Spleen (tissue), 11 donors: ENCODE results near the gene CDADC1. TPM values are rescaled to one million over a fixed set of nuclear protein-coding genes. Genes with fewer than 3 reads are reported as not detected.

Source experiments
- DNase-seq: peaks from one replicate; pipeline ENCODE4 v3.0.0-alpha.2; 2020
- H3K27ac ChIP-seq, 8 donors: fragments of 200-600 bp; sonication (generic) in 7 of 8; 1 replicate in 4 of 8; 2 replicates in 4 of 8; pipeline versions ENCODE4 v1.5.0 to v1.8.0; 2016 to 2021; ENCODE audit warnings: inconsistent platforms in 4 of 8, mild to moderate bottlenecking in 4 of 8, moderate library complexity in 1 of 8
- H3K27me3 ChIP-seq, 7 donors: fragments of 200-600 bp; sonication (generic) in 6 of 7; replicated peaks in 1 of 7; 1 replicate in 4 of 7; 2 replicates in 3 of 7; pipeline versions ENCODE4 v1.5.0 to v1.8.0; 2016 to 2021; ENCODE audit warnings: inconsistent platforms in 3 of 7, mild to moderate bottlenecking in 1 of 7
- H3K36me3 ChIP-seq, 6 donors: fragments of 200-600 bp; sonication (generic) in 5 of 6; 1 replicate in 4 of 6; 2 replicates in 2 of 6; pipeline versions ENCODE4 v1.5.0 to v1.8.0; 2016 to 2021; ENCODE audit warnings: inconsistent platforms in 2 of 6
- H3K4me1 ChIP-seq, 6 donors: fragments of 200-600 bp; sonication (generic) in 5 of 6; 1 replicate in 3 of 6; 2 replicates in 3 of 6; pipeline versions ENCODE4 v1.5.0 to v1.8.0; 2016 to 2021; ENCODE audit warnings: inconsistent platforms in 3 of 6
- H3K4me3 ChIP-seq, 8 donors: fragments of 200-600 bp; sonication (generic) in 7 of 8; 1 replicate in 4 of 8; 2 replicates in 4 of 8; pipeline versions ENCODE4 v1.5.0 to v1.8.0; 2016 to 2021; ENCODE audit warnings: inconsistent platforms in 4 of 8, mild to moderate bottlenecking in 4 of 8, moderate library complexity in 2 of 8
- H3K9me3 ChIP-seq, 8 donors: fragments of 200-600 bp; sonication (generic) in 7 of 8; 1 replicate in 4 of 8; 2 replicates in 4 of 8; pipeline versions ENCODE4 v1.5.0 to v1.8.0; 2016 to 2021; ENCODE audit warnings: inconsistent platforms in 4 of 8
- CTCF ChIP-seq, 11 experiments: fragments of 200-600 bp in 7 of 11; fragments of 450-650 bp in 4 of 11; sonication (generic) in 4 of 11; IDR thresholded peaks in 8 of 11; conservative IDR thresholded peaks in 3 of 11; 1 replicate in 7 of 11; 2 replicates in 4 of 11; pipeline versions ENCODE4 v1.4.0 to v1.8.0; 2016 to 2021; ENCODE audit warnings: antibody characterized with exemption in 11 of 11, inconsistent platforms in 4 of 11, mild to moderate bottlenecking in 1 of 11
- POLR2A ChIP-seq, 3 donors: fragments of 450-650 bp; IDR thresholded peaks; one replicate each; pipeline ENCODE4 v1.5.1; 2017; ENCODE audit warnings: antibody characterized with exemption in 3 of 3, mild to moderate bottlenecking in 1 of 3
- POLR2AphosphoS5 ChIP-seq, 3 donors: sonication (generic); formaldehyde crosslinking; IDR thresholded peaks; one replicate each; pipeline ENCODE4 v1.5.1; 2017; ENCODE audit warnings: antibody characterized with exemption in 3 of 3
- WGBS, 5 donors: extraction: QIAGEN DNeasy Blood & Tissue Kit in 3 of 5; methylation state at CpG; one replicate each; pipeline versions ENCODE4 v1.1.5 to v1.1.7; 2013 to 2018; 5-methylcytosine and 5-hydroxymethylcytosine counted together
- intact Hi-C: fragments of 100-400 bp; cut with DNase I; formaldehyde crosslinking; loops from one replicate; pipeline ENCODE4 v1.15.0; 2023; ENCODE audit warnings: low total_unique reads
- polyA plus RNA-seq, 3 donors: library from polyadenylated mRNA; stranded (reverse); fragments of 200-250 nt; gene quantifications; one replicate each; pipeline ENCODE4 v1.2.1, GENCODE V29; 2013
- total RNA-seq, 7 donors: library from RNA; depleted of rRNA in 3 of 7; stranded (reverse); fragments of >200 nt in 3 of 7; fragmentation: NEBNext Ultra II Directional in 4 of 7; extraction: Animal tissue kit (Norgen Biotek cat#: 25700) in 4 of 7; gene quantifications; one replicate each; pipeline versions ENCODE4 v1.1.0 to v1.2.1, GENCODE V29; 2016 to 2021
- donor health status: healthy with polysubstance abuse.
- donor health status: DM: no; HTN: no; CAD: no; lungs with moderate emphysema.
- donor health status: DM: no; HTN: no; CAD: no.
- donor health status: Bipolar disorder and iron deficiency.
- donor health status: healthy.
- donor health status: DM: no; HTN: no; CAD: no.
- donor health status: DM: yes; HTN: yes; CAD: no.

Gene CDADC1
- total and polyA plus RNA-seq, 10 donors: 3.3 to 15.5 (median 10.8) TPM

DNA sequence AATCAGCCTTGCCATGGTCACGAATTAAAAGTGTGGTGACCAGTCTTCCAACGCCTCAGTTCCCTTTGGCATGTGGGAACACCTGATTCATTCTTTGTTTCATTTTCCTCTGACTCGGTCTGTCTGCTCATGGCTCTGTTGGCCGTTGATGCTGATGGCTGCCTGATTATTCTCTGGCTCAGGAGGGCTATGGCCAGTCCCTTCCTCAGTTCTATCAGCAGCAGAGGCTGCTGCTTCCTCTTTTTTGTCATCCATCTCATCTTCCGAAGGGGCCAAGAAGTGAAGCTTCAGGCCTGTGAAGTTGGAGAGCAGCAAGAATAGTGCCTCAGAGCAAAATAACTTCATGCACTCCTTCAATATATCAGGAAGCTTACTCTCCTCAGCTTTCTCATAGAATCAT, 37.1 kb upstream of the CDADC1 start:
- H3K27me3 ChIP-seq: no peaks in the 10 kb centered on the region
- 85 to 95% (median 92%) methylated on average over 5 of the region's 5 CpGs for WGBS, 5 donors
- intact Hi-C loops: no loop called here
- peaks cover 0 to 48% (median 23%) of the 10 kb centered on the region in 6 donors for H3K36me3 ChIP-seq
- H3K4me3 ChIP-seq: no peak overlapping the region
- no peak for DNase-seq
- no peaks in the 10 kb centered on the region for H3K9me3 ChIP-seq
- H3K4me1 ChIP-seq: peaks cover 0 to 23% (median 13%) of the 10 kb centered on the region in 6 donors
- no peak overlapping the region for H3K27ac ChIP-seq
- no peak for TF ChIP-seq CTCF (IDR thresholded peaks at IDR 0.05 in 8 of 11, conservative IDR thresholded peaks at IDR 0.05 in 3 of 11)
- no peak for TF ChIP-seq POLR2A (IDR thresholded peaks at IDR 0.05)
- TF ChIP-seq POLR2AphosphoS5 (IDR thresholded peaks at IDR 0.05): peak in 1 of 3 donors; percentile 18

DNA sequence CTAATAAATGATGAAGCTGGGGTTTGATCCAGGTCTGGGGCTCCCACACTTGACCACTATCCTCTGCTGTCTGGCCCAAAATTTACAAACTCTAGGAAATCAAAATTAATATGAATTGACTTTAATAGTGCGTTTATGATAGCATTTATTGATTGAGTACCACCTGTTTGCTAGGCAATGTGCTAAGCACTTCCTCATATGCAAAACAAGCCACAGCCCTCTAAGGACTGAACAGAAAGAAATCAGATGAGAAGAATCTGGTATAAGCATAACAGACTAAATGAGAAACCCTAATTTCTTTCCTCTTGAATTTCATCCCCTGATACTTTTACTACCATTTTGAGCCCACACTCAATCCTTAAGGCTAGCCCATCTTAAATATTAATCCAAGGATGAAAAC, 34.2 kb upstream of the CDADC1 start:
- H3K27ac ChIP-seq: peak overlapping the region in 4 of 8 donors; percentile 56 to 83 (median 73)
- no peak for DNase-seq

DNA sequence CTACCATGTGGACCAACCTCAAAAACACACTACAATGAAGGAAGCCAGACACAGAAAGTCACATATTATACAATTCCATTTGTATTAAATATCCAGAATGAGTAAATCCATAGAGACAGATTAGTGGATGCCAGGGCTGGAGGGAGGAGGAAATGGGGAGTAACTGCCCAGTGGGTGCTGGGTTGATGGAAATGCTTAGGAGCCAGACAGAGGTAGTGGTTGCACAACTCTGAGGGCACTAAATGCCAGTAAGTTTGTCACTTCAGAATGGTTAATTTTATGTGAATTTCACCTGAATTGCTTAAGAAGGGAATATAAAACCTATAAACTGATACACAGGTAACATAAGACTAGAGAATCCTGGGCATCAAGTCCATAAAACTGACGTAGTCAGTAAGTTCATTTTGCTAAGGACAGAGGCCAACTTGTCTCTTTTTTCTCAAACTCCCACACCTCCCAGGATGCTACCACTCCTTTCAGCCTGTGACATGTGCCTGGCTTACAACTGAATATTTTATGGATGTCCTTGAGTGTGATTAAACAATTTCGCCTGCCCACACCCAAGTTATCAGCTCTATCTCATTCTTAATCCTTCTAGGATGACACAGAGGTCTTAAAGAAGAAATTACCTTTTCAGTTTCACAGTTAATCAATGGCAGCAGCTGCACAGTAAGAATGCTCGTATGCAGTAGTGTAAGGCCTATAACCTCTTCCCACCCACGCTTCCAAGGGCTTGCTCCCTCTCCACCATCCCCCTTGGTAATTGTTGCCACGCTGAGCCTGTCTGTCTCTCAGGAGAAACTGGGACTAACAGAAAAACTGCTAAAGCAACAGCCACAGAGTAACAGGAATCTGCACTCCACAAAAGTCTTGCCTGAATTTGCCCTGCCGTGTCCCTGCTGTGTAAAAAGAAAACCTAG, 33.5 kb upstream of the CDADC1 start:
- Histone ChIP-seq H3K27me3 (peaks cover 0 to 23% (median 12%) of the 10 kb centered on the region in 7 donors), H3K4me1 (peaks cover 0 to 43% (median 16%) of the 10 kb centered on the region in 6 donors), H3K27ac (peak overlapping the region in 7 of 8 donors; percentile 37 to 83 (median 56)), H3K36me3 (peaks cover 0 to 16% (median 0%) of the 10 kb centered on the region in 6 donors), H3K4me3 (peak overlapping the region in 1 of 8 donors; percentile 36), H3K9me3 (no peaks in the 10 kb centered on the region)
- DNase-seq: no peak
- intact Hi-C loops: no loop called here
- WGBS, 5 donors: 52 to 70% (median 56%) methylated on average over 6 of the region's 6 CpGs
- TF ChIP-seq POLR2AphosphoS5 (IDR thresholded peaks at IDR 0.05): no peak
- TF ChIP-seq CTCF (IDR thresholded peaks at IDR 0.05 in 8 of 11, conservative IDR thresholded peaks at IDR 0.05 in 3 of 11): no peak
- TF ChIP-seq POLR2A (IDR thresholded peaks at IDR 0.05): no peak

More for the DNA sequence above, 34.2 kb upstream of the CDADC1 start:
- Histone ChIP-seq H3K4me3 (peak overlapping the region in 1 of 8 donors; percentile 9), H3K9me3 (no peaks in the 10 kb centered on the region), H3K4me1 (peaks cover 0 to 39% (median 14%) of the 10 kb centered on the region in 6 donors), H3K36me3 (peaks cover 0 to 20% (median 2%) of the 10 kb centered on the region in 6 donors), H3K27me3 (peaks cover 0 to 16% (median 5%) of the 10 kb centered on the region in 7 donors)
- intact Hi-C loops: no loop called here
- no peak for TF ChIP-seq POLR2A (IDR thresholded peaks at IDR 0.05)
- TF ChIP-seq POLR2AphosphoS5 (IDR thresholded peaks at IDR 0.05): no peak
- TF ChIP-seq CTCF (IDR thresholded peaks at IDR 0.05 in 8 of 11, conservative IDR thresholded peaks at IDR 0.05 in 3 of 11): no peak
- 63 to 86% (median 67%) methylated on average over 1 of the region's 1 CpG for WGBS, 5 donors

GRCh38 chr13:49214917-49215376, 32.8 kb upstream of the CDADC1 start:
- intact Hi-C loops: no loop called here
- WGBS, 5 donors: 21 to 31% (median 26%) methylated on average over 6 of the region's 6 CpGs
- DNase-seq: peak; percentile 90

More at GRCh38 chr13:49214917-49215376, 32.8 kb upstream of the CDADC1 start:
- Histone ChIP-seq H3K27ac (peak overlapping the region in 7 of 8 donors; percentile 37 to 83 (median 56)), H3K9me3 (no peaks in the 10 kb centered on the region), H3K4me3 (peak overlapping the region in 1 of 8 donors; percentile 36), H3K27me3 (peaks cover 0 to 30% (median 19%) of the 10 kb centered on the region in 7 donors), H3K36me3 (peaks cover 0 to 9% (median 0%) of the 10 kb centered on the region in 6 donors), H3K4me1 (peaks cover 0 to 50% (median 22%) of the 10 kb centered on the region in 6 donors)
- no peak for TF ChIP-seq POLR2A (IDR thresholded peaks at IDR 0.05)
- peak; percentile 47 to 66 (median 66) for TF ChIP-seq POLR2AphosphoS5 (IDR thresholded peaks at IDR 0.05)
- peak in 7 of 11 experiments; percentile 9 to 55 (median 42) for TF ChIP-seq CTCF (IDR thresholded peaks at IDR 0.05 in 8 of 11, conservative IDR thresholded peaks at IDR 0.05 in 3 of 11)
